Gastroesophageal sphincter (tissue), 3 donors: ENCODE results near the gene BTBD2.

ENCODE experiments used
- CTCF ChIP-seq, 4 experiments: fragments of 200-600 bp in 2 of 4; fragments of 450-650 bp in 2 of 4; sonication (generic) in 1 of 4; IDR thresholded peaks; one replicate each; pipeline ENCODE4 v1.5.1; 2017 to 2019; ENCODE audit warnings: antibody characterized with exemption in 4 of 4, mild to moderate bottlenecking in 2 of 4, moderate library complexity in 2 of 4
- POLR2AphosphoS5 ChIP-seq: sonication (generic); formaldehyde crosslinking; IDR thresholded peaks from one replicate; pipeline ENCODE4 v1.6.1; 2017; ENCODE audit warnings: antibody characterized with exemption

DNA sequence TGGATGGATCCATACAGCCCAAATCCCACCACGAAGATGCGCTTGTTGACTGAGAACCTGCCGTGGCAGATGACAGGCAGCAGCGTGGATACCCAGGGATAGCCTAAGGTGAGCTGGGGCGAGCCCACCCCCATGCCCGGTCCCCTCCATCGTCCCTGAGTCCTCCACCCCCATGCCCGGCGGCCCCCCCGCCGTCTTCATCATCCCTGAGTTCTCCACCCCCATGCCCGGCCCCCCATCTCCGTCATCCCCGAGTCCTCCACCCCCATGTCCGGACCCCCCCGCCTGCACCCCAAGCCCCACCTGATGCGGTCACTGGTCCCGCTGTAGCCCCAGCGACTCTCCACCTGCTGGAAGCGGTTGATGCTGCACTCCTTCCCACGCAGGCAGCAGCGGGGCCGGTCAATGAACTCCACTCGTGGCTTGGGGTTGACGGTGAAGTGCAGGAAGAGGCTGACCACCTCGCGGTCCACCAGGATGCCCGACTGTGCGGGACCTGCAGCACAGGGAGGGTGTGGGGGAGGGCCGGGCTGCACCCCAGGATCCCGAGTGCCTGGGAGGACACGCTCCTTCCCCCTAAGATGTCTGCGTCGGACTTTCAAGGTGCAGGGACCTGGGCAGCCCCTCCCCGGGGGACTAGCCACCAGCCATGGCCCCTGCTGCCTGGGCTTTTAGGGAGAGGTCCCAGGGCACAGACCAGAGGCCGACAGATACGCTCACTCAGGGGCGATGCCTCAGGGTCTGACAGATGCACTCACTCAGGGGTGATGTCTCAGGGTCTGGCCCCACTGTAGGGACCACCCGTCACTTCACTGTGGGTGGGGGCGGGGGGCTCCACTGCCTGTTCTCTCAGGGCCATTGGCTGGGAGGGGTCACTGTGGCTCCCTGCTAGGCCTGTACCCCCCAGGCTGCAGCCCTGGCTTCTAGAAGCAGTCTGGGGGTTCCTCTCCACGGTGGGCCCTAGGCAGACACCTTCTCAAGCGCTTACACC is 28.0 kb downstream of the BTBD2 start:
- TF ChIP-seq CTCF (IDR thresholded peaks at IDR 0.05) (no peak), POLR2AphosphoS5 (no peak)
